ENCODE results near the gene DCAF4. TPM values are rescaled to one million over a fixed set of nuclear protein-coding genes. Genes with fewer than 3 reads are reported as not detected.

DCAF4 gene
- polyA plus RNA-seq, 1 experiment, result 14.7 TPM

- H3K27me3 ChIP-seq (ENCODE audit: control insufficient read depth, insufficient read depth, low read length), result no peaks in the 10 kb centered on the region
- DNase-seq (ENCODE audit: low read depth, low spot score), result no peak
- no peak overlapping the region for H3K4me3 ChIP-seq (ENCODE audit: low read depth, low read length)
- H3K9me3 ChIP-seq (ENCODE audit: control insufficient read depth, insufficient read depth, low read length), result no peaks in the 10 kb centered on the region
- POLR2A ChIA-PET, result no interaction called here
- CTCF ChIA-PET, result no interaction called here
- H3K27ac ChIP-seq (ENCODE audit: low read depth, low read length), result no peak overlapping the region
- TF ChIP-seq, protein P1, sequence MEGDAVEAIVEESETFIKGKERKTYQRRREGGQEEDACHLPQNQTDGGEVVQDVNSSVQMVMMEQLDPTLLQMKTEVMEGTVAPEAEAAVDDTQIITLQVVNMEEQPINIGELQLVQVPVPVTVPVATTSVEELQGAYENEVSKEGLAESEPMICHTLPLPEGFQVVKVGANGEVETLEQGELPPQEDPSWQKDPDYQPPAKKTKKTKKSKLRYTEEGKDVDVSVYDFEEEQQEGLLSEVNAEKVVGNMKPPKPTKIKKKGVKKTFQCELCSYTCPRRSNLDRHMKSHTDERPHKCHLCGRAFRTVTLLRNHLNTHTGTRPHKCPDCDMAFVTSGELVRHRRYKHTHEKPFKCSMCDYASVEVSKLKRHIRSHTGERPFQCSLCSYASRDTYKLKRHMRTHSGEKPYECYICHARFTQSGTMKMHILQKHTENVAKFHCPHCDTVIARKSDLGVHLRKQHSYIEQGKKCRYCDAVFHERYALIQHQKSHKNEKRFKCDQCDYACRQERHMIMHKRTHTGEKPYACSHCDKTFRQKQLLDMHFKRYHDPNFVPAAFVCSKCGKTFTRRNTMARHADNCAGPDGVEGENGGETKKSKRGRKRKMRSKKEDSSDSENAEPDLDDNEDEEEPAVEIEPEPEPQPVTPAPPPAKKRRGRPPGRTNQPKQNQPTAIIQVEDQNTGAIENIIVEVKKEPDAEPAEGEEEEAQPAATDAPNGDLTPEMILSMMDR (IDR thresholded peaks at IDR 0.05; ENCODE audit: low read depth, low read length), result no peak
Measured at GRCh38 chr14:72968316-72968715, 42.1 kb downstream of the DCAF4 start.

DNA sequence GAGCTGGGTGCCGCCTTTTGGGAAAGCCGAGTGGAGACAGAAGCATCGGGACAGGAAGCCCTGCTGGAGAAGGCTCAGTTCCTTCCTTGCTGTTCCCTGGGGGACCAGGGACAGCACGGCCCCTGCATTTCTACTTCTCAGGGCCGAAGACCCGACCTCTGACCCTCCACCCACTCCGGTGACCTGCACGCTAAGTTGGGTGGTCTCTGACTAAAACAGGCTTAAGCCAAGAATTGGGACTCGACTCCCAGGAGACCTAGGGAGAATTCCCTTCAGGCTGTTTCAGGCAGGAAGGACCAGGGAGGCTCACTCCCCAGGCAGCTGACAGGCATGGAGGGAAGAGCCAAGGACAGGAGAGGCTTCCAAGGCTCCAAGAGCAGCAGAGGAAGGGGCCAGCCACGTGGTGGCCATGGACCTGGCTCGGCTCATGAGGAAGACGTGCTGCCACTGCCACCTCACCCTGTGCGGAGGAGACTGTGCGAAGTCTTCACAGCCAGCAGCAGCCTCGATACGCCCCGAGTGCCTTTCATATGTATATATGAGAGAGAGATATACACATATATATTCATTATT is 43.9 kb downstream of the DCAF4 start:
- Histone ChIP-seq H3K27ac (ENCODE audit: low read depth, low read length) (no peak overlapping the region), H3K4me3 (ENCODE audit: low read depth, low read length) (no peak overlapping the region), H3K9me3 (ENCODE audit: control insufficient read depth, insufficient read depth, low read length) (no peaks in the 10 kb centered on the region), H3K27me3 (ENCODE audit: control insufficient read depth, insufficient read depth, low read length) (no peaks in the 10 kb centered on the region)
- ChIA-PET CTCF (no interaction called here), POLR2A (no interaction called here)
- no peak for DNase-seq (ENCODE audit: low read depth, low spot score)
- TF ChIP-seq, protein P1 (IDR thresholded peaks at IDR 0.05; ENCODE audit: low read depth, low read length), result no peak

DNA sequence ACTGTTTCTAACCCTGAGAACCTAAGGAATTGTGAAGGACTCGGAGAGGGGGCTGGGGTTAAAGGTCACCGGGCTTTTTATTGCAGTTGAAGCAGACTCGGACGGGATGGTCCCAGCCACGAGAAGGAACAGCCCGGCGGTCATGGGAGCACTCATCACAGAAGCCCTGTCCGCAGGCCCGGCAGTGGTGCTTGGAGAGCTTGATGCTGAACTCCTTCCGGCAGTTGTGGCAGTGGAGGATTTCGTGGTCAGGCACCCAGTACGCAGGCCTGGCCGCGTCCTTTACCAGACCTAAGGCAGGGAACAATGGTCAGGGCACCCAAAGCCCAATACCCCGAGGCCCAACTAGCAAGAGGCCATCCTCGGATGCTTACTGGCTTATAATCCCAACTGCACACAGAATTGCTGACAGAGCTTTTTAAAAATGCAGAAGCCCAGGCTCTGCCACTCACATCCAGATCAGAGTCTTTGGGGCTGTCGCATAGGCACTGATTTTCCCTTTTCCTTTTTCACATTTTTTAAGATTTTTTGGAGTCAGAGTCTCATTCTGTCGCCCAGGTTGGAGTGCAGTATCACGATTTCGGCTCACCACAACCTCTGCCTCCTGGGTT is 44.7 kb downstream of the DCAF4 start:
- ChIA-PET CTCF (no interaction called here), POLR2A (no interaction called here)
- no peak for DNase-seq (ENCODE audit: low read depth, low spot score)
- no peaks in the 10 kb centered on the region for H3K9me3 ChIP-seq (ENCODE audit: control insufficient read depth, insufficient read depth, low read length)
- no peak overlapping the region for H3K27ac ChIP-seq (ENCODE audit: low read depth, low read length)
- H3K4me3 ChIP-seq (ENCODE audit: low read depth, low read length), result no peak overlapping the region
- TF ChIP-seq, protein P1 (IDR thresholded peaks at IDR 0.05; ENCODE audit: low read depth, low read length), result no peak
- H3K27me3 ChIP-seq (ENCODE audit: control insufficient read depth, insufficient read depth, low read length), result no peaks in the 10 kb centered on the region

DNA sequence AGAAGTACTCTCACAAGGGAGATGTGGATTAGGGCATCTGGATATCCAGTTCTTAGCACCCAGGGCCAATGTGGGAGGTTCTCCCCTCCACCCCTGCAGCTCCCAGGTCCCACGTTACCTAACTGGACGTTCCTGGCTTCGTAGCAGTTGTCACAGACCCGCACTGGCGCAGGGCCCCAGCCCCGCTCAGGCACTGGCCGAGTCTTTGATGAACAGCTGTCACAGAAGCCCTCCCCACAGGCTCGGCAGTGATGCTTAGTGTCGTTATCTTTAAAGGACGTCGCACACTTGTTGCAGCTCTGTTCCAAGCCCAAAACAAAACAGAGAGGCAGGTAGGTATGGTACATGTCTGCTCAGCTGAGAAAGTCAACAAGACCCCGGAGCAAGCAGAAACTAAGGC is 48.4 kb downstream of the DCAF4 start:
- H3K4me3 ChIP-seq (ENCODE audit: low read depth, low read length), result no peak overlapping the region
- CTCF ChIA-PET, result interaction anchor here (0.7 to 1.4 kb wide), 2 partner anchors 26 to 69 kb away, joined by 3 to 4 read pairs; no protein-coding TSS in a partner anchor

DNA sequence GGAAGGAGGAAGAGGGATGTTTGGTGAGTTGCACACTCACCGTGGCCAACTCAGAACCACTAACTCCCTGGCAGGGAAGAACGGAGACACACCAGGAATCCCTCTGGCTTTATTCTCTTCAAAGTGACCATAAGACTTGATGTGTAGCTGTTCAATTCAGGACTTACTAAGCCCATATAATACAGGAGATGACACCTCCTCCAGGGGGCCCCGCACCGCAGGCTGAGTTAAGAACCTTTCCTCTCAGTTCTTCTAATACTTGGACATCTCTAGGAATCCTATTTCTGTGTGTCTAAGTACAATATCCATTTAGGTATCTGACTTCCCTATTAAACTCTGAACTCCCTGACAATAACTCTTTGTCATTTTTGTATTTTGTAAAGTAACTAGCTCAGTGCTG is 49.5 kb downstream of the DCAF4 start:
- ChIA-PET POLR2A (no interaction called here), CTCF (interaction anchor here (0.8 kb wide), 1 partner anchor 9 kb away, joined by 4 read pairs; no protein-coding TSS in a partner anchor)
- no peak for DNase-seq (ENCODE audit: low read depth, low spot score)
- no peaks in the 10 kb centered on the region for H3K9me3 ChIP-seq (ENCODE audit: control insufficient read depth, insufficient read depth, low read length)
- H3K27ac ChIP-seq (ENCODE audit: low read depth, low read length), result no peak overlapping the region
- no peak overlapping the region for H3K4me3 ChIP-seq (ENCODE audit: low read depth, low read length)
- no peaks in the 10 kb centered on the region for H3K27me3 ChIP-seq (ENCODE audit: control insufficient read depth, insufficient read depth, low read length)
- TF ChIP-seq, protein P1 (IDR thresholded peaks at IDR 0.05; ENCODE audit: low read depth, low read length), result 0 out of 2 replicates have a peak, but pooled peaks have one; percentile 3

More for the DNA sequence above, 48.4 kb downstream of the DCAF4 start:
- POLR2A ChIA-PET, result no interaction called here
- TF ChIP-seq, protein P1 (IDR thresholded peaks at IDR 0.05; ENCODE audit: low read depth, low read length), result no peak
- no peak overlapping the region for H3K27ac ChIP-seq (ENCODE audit: low read depth, low read length)
- H3K9me3 ChIP-seq (ENCODE audit: control insufficient read depth, insufficient read depth, low read length), result no peaks in the 10 kb centered on the region
- DNase-seq (ENCODE audit: low read depth, low spot score), result no peak
- H3K27me3 ChIP-seq (ENCODE audit: control insufficient read depth, insufficient read depth, low read length), result no peaks in the 10 kb centered on the region
